ENCODE results near the gene RASA1.
"Not testable (repeated sequence)": the region's sequence is repeated elsewhere in the genome, so short reads cannot be mapped to it uniquely, and the experiment has no call there.

The RASA1 gene

DNA sequence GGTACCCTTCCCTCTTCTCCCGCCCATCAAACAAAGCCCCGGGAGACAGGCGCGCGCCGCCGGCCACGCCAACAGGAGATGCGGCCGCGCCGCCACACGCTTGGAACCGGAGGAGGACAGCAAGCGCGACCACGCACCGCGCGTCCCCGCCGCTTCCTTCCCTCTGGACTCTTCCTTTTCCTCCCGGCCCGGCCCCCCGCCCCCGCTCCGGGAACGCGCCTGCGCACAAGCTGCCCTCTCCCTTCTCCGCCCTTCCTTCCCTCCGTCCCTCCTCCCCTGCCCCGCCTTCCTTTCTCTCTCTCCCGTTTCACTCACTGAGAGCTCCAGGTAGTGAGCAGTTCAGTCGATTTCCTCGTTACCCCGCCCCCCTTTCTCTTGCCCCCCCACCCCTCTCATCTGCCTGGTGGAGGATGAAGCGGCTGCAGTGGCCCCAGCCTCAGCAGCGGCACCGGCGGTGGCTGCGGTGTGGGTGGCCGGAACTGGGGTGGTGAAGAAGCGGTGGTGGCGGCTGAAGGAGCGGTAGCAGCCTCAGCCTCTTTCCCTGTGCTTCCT lies at the start of gene RASA1:
Gene RASA1 (plus strand): TSS at position 310 of the 552 bp plus-strand sequence. CDS start 569 bp downstream, outside the sequence.
- DNase-seq = peak; percentile 93

DNA sequence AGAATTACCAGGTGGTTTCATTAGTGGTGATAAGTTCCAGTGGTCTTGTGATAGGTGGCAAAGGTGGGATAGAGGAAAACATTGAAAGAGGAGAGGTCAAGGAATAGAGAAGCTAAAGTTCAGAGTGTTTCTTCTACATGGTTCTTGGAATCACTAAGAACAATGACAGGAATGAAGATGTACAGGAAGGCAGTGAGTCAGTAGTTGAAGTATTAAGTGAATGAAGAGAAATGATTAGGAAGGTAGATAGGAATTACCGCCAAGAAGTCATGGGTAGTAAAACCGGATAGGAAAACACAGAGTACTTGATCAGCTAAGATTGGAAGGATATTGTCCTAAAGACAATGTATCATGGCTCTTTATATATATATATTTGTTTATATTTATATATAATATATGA lies 37.9 kb upstream of the RASA1 start:
- peak; percentile 33 for DNase-seq

GRCh38 chr5:87231037-87231808 lies 36.5 kb upstream of the RASA1 start:
- no peak for DNase-seq

DNA sequence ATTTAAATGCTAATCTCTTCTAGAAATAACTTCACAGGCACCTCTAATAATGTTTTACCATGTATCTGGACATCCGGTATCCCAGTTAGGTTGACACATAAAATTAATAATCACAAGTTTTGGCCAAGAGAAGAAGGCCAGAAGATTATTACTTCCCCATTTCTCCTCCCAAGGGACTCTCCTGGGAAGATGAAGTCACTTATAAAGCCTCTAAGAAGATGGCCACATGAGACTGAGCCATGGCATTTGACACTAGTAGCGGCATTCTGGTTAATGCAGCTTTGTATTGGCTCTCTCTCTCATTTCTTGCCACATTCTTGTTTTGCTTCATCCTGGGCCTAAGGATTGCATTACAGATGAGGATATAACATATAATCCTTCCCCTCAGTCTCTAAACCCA lies 34.5 kb upstream of the RASA1 start:
- no peak for DNase-seq

DNA sequence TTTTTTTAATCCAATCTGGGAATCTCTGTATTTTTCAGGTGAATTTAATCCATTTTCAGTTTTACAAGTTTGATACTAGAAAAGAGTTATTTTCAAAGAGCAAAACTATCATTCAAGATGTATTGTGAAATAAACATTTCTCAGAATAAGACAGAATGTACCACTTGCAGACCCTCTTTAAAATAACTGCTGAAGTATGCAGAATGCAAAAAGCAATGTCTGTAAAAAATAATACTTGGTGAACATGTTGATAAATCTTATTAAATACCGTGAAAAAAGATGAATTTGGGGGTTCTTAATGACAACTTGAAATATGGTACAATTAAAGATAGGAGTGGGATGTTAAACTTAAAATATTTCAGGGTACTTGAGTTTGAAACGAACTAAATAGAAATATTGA lies 26.1 kb upstream of the RASA1 start:
- DNase-seq = no peak

- DNase-seq = no peak
These were observed 25.4 kb upstream of the RASA1 start for GRCh38 chr5:87242242-87242641.

GRCh38 chr5:87243161-87243844 lies 24.4 kb upstream of the RASA1 start:
- peak; percentile 57 for DNase-seq

- no peak for DNase-seq
These were observed 22.2 kb upstream of the RASA1 start for GRCh38 chr5:87245451-87245850.

DNA sequence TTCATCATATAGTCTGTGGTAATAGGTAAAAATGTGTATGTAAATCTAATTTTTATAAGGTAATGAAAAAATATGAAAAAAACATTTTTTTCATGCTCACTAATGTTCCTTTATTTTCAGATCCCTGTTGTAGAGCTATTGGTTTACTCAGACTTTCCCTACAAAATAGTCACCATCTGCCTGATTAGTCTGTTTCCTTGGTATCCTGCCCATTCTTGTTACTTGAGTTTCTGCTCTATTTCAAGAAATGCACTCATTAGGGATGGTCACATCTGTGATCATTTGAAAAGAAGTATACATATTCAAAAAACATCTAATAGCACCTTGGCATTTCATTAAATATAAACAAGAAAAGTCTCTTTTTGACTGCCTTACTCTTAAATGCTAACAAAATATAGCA lies 21.6 kb upstream of the RASA1 start:
- DNase-seq = no peak

- no peak for DNase-seq
These were observed 15.4 kb upstream of the RASA1 start for GRCh38 chr5:87252283-87252605.

DNA sequence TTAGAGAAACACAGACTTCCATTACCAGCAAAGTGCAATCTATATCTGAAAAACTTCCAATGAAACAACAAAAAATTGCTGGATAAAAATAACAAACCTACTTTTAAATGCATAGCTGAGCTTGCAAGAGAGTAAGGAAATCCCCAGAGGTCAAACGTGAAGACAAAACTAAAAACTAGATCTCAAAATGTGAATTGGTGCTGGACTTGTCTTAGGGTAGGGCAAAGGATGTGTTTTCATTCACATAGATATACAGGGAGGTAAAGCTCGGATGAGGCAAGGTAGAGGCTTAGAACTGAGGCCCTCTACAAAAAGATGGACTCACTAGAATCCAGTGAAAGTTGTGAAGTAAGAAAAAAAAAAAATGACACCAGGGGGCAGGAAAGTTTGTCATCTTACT lies 13.6 kb upstream of the RASA1 start:
- DNase-seq = no peak

DNA sequence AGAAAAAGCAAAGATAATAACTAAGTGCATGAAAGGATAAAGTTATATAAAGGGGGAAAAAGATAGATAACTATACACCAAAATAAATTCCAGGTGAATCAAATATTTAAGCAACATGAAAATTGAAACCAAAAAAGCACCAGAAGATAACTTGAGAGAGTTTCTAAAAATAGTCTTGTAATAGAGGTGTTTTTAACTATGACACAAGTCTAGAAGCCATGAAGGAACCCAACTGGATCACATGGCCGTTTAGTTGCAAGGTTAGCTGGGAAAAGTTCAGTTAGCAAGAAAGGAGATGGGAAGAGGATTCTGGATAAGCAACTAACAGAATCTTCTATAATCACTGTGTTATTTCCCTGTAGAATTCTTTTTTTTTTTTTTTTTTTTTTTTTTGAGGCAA lies 9.2 kb upstream of the RASA1 start:
- no peak for DNase-seq

DNA sequence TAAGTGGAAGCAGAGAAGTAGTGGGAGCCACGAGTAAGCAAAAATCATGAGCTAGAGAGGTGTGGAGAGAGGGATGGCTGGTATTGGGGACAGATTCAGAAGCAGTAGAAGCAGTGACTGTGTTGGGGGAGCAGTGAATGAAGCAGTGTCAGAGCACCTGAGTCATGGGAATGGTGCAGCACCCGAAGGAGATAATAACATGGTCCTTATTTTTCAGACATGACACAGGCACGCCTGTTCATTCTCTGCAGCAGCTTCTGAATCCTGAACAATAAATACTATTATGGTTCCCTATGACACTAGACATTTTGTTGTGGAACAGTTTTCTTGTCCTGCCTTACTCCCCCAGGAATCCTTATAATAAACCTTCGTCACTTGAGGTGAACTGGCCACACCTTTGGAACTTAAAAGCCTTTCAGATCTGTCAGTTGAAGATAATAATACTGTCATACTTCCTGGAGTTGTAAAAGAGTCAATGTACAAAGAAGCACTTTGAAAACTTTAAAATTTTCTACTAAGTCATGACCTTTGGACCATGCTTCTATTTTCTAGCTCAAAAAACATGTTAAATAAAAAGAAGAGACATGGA lies 7.0 kb upstream of the RASA1 start:
- no peak for DNase-seq

GRCh38 chr5:87263498-87263897 lies 4.2 kb upstream of the RASA1 start:
- no peak for DNase-seq

DNA sequence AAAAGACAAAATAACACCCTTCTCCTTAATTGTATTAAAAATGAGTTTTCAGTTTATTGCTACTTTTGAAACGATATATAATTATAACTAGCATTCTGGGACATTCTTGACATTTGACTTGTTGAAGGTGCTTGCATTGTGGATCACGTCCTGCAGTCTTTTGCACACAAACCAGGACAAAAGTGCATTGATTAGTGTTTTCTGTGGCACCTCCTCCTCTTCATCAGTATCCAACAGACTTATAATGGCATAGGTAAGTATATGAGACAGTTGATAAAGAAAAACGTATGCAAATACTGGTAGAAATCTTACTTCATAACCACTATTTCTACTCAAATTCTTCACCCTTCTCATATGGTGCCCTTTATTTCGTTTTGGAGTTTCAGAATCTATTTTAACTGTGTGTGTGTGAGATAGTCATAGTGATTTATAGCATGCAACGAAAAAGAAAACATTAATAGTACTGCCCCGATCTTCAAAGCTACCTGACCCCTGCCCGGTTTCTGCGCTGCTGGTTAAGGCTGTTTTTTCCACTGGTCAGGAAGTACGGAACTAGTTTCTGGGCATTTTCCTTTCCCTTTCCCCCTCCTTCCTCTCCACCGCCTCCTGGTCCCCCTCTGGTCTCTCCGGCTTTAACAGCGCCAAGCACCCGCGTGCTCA lies 639 bp upstream of the RASA1 start:
- no peak for DNase-seq

DNA sequence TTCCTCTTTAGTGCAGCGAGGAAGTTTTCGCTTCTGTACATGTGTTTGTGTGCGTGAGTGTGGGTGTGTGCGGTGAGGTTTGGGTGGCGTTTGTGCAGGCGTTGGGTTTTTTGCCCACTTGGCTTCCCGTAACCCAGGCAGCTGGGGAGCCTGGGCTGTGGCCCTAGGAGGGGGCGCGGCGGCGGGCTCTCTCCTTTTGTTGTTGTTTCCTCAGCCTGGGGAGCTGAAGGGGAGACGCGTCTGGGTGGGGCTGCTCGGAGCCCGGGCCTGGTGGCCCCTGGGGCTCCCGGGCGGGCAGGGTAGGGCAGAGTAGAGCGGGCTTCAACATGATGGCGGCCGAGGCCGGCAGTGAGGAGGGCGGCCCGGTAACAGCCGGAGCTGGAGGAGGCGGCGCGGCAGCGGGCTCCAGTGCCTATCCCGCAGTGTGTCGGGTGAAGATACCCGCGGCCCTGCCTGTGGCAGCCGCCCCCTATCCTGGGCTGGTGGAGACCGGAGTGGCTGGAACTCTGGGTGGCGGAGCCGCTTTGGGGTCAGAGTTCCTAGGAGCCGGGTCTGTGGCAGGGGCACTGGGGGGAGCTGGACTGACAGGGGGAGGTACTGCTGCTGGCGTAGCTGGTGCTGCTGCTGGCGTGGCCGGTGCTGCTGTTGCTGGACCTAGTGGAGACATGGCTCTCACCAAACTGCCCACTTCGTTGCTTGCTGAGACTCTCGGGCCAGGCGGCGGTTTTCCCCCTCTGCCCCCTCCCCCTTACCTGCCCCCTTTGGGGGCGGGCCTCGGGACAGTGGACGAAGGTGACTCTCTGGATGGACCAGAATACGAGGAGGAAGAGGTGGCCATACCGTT lies 665 bp downstream of the RASA1 start:
- DNase-seq = peak; percentile 67

GRCh38 chr5:87268970-87269377 lies 1.3 kb downstream of the RASA1 start:
- DNase-seq = peak; percentile 8

DNA sequence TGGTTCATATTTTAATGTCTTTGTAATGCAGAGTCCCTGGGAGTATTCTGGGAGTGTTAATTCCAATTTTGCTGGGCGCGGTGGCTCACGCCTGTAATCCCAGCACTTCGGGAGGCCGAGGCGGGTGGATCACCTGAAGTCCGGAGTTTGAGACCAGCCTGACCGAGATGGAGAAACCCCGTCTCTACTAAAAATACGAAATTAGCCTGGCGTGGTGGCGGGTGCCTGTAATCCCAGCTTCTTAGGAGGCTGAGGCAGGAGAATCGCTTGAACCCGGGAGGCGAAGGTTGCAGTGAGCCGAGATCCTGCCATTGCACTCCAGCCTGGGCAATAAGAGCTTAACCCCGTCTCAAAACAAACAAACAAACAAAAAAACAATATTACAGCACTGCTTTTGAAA lies 3.2 kb downstream of the RASA1 start:
- not testable (repeated sequence) for DNase-seq

DNA sequence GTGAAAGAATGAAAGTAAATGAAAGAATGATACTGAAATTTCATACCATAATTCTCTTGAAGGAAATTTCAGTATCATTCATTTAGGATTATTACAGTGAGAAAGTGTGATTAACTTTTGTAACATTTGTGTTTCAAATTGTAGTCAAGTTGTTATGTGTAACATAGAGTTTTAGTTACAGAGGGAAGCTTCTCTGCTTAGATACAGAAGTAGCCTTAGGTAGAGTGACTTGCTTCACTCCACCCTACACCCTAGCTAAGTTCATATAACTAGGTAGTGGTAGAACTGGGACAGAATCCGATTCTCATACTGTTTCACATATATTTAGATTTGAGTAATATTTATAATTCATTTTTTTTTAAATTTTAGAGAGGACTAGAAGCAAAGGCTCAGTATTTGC lies 9.0 kb downstream of the RASA1 start:
- DNase-seq = no peak

- DNase-seq = peak; percentile 25
These were observed 9.7 kb downstream of the RASA1 start for GRCh38 chr5:87277279-87277835.

GRCh38 chr5:87278590-87279100 lies 11.0 kb downstream of the RASA1 start:
- DNase-seq = no peak

DNA sequence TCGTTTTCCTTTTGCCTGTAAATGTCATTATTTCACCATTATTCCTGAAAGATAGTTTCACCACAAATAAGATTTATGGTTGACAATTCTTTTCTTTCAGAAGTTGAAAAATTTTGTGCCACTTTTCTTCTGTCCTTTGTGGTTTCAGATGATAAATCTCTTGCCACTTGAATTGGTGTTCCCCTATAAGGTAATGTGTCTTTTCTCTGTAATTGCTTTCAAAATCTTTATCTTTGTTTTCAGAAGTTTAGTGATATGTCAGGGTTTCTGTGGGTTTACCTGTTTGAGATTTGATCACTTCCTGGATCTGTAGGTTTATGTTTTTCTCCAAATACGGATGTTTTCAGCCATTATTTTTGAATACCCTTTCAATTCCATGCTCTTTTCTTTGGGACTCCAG lies 14.6 kb downstream of the RASA1 start:
- no peak for DNase-seq

Measured in fibroblast of skin of right biceps (primary cell).